Measurements from ENCODE around the gene ZNF550.

DNA sequence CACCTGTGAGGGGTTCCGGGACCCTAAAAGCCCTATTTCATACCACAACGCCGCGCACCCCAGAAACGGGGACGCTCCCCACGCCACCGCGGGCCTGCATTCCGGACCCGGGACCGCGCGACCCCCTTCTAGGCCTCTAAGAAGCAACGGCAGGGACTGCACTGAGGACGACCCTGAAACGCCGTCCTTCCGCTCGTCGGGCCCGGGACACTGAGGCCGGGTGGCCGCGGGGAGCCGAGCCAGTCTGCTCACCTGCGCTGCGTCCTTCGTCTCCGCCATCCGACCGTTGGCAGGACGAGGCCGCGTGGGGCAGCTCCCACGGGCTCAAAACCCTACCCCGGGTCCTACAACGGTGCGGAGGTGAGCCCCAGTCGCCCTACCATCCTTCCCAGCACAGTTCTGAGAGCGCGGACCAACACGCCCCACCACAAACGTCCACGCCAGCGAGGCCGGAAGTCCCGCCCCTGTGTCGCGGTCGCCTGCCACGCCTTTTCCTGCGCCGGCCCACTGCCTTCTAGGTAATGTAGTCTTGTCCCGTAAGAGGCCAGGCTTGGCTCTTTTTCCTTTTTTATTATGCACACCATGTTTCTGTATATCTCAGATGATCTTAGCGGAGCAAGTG lies at the start of gene ZNF550:
- TF ChIP-seq, protein P1, sequence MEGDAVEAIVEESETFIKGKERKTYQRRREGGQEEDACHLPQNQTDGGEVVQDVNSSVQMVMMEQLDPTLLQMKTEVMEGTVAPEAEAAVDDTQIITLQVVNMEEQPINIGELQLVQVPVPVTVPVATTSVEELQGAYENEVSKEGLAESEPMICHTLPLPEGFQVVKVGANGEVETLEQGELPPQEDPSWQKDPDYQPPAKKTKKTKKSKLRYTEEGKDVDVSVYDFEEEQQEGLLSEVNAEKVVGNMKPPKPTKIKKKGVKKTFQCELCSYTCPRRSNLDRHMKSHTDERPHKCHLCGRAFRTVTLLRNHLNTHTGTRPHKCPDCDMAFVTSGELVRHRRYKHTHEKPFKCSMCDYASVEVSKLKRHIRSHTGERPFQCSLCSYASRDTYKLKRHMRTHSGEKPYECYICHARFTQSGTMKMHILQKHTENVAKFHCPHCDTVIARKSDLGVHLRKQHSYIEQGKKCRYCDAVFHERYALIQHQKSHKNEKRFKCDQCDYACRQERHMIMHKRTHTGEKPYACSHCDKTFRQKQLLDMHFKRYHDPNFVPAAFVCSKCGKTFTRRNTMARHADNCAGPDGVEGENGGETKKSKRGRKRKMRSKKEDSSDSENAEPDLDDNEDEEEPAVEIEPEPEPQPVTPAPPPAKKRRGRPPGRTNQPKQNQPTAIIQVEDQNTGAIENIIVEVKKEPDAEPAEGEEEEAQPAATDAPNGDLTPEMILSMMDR (IDR thresholded peaks at IDR 0.05; ENCODE audit: insufficient read depth, low read length): no peak
- TF ChIP-seq POLR2AphosphoS5 (IDR thresholded peaks at IDR 0.05; ENCODE audit: low read depth): peak; percentile 76; the same call in 1 of the 2 replicates
- peak; percentile 97 for TF ChIP-seq GABPA (IDR thresholded peaks at IDR 0.05; ENCODE audit: low read depth)
